Activated CD4-positive, alpha-beta T cell treated with anti-CD3 and anti-CD28 coated beads, Interleukin-2, Interleukin-4, amounts not matched to agents 100 ng/mL and 50 ng/mL, durations not matched to agents 16 hours and 8 hours (primary cell): ENCODE results near the gene LRP1.

Experiments used
- DNase-seq: peaks from one replicate; pipeline ENCODE4 v3.0.0-alpha.2; 2020; ENCODE audit warnings: low spot score

LRP1 gene

DNA sequence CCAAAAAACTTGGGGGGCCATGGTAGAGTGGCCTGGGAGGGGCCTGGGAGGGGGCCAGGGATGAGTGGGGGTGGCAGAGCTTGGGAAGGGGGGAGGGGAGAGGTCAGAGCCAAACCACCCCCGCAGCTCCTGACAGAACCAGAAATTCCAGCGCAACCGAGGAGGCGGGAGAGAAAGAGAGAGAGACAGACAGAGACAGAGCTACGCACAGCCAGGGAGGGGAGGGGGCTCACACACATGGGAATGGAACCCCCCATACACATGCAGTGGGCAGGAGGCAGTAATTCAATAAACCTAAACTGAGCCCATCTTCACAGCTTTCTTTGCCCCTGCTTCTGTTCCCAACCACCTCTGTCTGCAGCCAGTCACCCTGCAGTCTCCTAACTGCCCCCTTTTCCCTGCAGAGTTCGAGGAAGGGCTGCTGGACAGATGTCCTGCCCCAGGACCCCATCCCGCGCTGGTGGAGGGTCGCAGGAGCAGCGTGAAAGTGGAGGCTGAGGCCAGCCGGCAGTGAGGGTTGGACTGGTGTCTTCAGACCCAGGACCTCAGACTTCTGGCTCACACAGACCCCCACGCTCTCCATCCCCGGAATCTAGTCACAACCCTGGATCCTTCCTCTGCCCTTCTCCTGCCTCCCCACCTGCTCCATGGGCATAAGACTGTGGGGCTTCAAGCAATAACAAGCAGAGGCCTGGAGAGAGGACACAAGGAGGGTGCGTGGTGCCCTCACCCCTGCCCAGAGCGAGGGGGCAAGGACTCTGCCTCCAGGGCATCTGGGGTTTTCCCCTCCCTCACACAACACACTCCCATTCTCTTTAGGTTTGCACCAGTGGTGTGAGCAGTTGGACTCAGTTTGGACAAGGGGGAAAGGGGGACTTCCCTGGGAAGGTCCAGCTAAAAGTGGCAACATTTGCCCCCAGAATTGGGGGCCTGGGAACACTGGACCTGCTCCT, 33.8 kb upstream of the LRP1 start:
- no peak for DNase-seq

- DNase-seq: no peak
These were observed 32.8 kb upstream of the LRP1 start for GRCh38 chr12:57095440-57095839.

- no peak for DNase-seq
These were observed 32.1 kb upstream of the LRP1 start for GRCh38 chr12:57096099-57096572.

DNA sequence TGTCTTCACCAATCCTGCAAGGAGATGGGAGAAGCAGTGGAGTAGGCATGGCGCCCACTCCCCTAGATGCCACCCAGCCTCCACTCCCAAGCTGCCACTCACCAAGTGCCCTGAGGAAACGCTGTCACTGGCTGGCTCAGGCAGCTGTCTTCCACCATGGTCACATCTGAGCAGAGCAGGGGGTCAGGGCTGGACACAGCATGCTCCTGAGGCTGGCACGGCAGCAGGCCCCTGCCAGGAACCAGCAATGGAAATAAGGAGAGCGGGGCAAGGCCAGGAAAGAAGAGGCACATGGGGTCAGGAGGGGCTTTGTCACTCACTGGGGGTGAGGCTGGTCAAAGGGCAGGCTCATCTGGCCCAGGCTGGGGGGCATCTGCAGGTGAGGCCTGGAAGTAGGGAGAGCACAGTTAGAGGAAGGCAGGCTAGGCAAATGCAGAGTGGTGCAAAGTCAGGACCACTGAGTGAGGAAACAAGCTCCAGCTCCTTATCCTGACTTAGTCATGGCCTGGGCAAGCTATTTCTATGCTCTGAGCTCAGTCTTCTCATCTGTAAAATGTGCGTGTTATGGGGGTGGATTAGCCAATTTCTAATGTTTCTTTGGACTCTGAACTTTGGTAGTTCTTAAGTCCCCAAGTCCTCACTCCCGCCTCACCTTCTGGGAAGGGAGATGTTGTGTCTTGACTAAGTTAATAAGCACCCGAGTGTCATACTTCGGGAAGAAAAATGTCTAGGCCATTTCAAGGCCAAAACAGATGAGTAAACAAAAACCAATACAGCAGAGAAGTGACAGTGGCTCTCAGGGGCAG, 31.3 kb upstream of the LRP1 start:
- DNase-seq: no peak

GRCh38 chr12:57097554-57097835, 30.8 kb upstream of the LRP1 start:
- DNase-seq: no peak

GRCh38 chr12:57098546-57098945, 29.7 kb upstream of the LRP1 start:
- no peak for DNase-seq

- no peak for DNase-seq
These were observed 29.1 kb upstream of the LRP1 start for GRCh38 chr12:57099047-57099714.

DNA sequence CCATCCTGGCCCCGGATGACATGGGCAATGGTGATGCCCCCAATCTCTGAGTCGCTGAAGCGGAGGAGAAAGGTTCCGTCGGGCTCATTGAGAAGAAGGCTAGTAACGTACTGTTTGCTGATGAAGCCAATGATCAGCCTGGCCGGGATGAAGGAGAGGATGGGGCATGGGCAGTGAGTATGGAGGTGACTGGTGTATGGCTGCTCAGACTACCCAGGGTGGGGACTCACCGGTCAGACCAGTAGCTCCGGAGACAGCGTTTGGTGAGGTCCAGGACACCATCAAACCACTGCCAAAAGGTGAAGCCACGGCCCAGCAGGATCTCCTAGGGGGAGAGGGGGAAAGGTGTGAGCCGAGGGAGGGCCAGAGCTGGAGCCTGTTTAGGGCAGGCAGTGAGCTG, 28.5 kb upstream of the LRP1 start:
- DNase-seq: no peak

- DNase-seq: no peak
These were observed 26.2 kb upstream of the LRP1 start for GRCh38 chr12:57101892-57102695.

DNA sequence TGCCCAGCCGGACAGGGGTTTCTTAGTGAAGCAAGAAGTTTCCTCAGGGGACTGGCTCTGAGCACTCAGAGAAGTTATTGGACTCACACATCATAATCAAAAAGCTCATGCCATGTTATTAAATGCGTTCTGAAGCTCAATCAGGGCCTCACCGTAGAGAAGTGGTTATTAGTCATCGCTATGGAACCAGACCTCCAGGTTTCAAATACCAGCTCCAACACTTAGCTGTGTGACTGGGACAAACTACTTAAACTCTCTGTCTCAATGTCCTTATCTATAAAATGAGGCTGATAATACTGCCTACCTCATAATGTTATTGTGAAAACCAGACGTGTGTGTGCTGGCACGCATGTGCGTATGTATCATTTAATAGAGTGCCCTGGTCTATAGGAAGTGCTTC, 24.4 kb upstream of the LRP1 start:
- no peak for DNase-seq

DNA sequence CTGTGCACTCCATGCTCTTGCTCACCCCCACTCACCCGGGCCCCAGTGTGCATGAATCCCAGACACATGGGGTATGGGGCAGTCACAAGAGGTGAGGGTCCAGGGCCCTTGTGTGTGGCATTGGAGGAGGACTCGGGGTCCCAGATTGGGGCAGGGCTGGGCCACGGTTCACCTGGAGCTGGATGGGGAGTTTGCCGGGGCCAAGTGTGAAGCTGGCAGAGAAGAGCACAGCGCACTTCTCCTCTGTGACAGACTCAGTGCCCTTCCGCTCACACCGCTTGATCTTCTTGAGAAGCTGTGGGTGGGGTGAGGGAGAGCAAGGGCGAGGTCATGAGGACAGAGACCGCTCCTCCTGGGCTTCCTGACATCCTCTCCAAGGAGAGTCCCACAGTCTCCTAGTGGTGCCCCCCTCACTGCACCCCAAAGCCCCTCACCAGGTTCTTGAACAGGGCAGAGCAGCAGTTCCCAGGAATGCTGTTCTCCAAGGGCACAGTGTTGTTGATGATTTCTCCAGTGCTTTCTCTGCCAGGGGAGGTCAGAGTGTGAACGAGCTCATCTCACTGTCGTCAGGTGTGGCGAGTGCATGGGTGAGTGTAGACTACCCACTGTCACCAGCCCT, 23.9 kb upstream of the LRP1 start:
- no peak for DNase-seq

DNA sequence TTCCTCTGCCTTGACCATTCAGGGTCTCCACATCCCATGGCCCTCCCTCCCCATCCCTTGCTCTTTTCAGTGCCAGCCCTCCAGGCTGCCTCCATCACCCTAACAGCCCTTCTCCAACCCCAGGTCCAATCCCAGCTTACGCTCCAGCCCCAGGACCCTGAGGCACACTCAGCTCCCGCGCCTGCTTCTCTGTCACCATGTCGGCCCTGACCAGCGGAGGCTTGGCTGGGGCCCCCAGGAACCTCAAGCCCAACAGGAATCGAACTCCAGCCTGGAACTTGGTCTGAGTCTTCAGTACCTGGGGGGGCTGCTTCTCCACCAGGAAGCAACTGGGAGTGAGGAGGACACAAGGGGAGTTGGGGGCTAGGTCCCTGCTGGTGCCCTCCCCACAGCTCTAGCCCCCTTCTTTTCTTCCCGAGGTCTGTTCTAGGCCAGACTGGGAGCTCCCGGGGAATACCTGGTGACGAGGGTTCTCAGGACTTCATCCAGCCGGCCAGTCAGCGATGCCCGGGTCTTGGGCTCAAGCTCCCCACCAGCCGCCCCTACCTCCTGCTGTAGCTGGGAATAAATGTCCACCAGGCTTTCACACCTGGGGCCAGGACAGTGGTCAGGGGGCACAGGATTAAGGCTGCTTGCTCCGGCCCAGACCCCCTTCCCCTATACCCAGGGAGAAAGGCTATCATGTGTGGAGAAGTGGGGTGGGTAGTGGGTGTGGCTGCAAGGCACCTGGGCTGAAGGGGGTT, 23.1 kb upstream of the LRP1 start:
- DNase-seq: no peak

- no peak for DNase-seq
These were observed 22.1 kb upstream of the LRP1 start for GRCh38 chr12:57106021-57106708.

- no peak for DNase-seq
These were observed 20.7 kb upstream of the LRP1 start for GRCh38 chr12:57107456-57108155.

- no peak for DNase-seq
These were observed 18.8 kb upstream of the LRP1 start for GRCh38 chr12:57109207-57110103.

- peak; percentile 86 for DNase-seq
These were observed 17.9 kb upstream of the LRP1 start for GRCh38 chr12:57110104-57111030.

DNA sequence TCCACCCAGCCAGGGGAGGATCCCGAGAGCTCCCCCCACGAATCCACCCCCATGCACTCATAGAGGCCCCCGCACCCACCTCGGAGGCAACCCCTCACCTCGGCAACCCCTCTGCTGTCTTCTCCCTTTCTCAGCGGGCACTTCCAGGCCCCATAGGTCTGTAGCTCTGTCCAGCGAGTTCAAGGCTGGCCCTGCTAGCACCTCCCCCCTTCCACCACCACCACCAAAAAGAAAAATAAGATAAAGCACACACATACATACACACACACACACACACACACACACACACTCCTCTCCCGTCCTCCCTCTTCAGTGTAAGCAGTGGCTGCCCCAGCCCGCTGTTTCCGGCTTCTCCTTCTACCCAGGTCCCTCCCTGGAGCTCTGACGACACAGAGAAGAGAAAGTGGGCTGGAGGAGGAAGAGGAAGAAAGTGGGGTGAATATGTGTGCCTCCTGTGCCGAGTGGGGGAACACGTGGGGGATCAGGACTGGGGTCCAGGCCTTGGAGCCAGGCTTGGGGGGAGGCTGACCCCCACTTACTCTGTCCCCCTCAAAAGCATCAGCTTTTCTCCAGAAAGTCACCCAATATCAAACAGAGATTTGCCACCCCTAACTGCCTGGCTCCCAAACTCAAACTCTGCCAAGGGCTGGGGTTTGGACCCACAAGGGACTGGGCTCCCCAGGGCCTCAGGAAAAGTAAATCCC, 17.1 kb upstream of the LRP1 start, which contains the start of gene STAT6:
STAT6 (minus strand) TSS at position 332 of the 704 bp plus-strand sequence. CDS start 3,084 bp downstream, outside the sequence.
- DNase-seq: peak; percentile 91
